Stimulated activated naive B cell treated with anti-CD40 and anti-IgM and Interleukin-4, amounts not matched to agents 10 μg/mL and 1 μg/mL and 100 μg/mL, for 72 hours (primary cell): ENCODE measurements around the gene SERPINA4.
"Not testable (repeated sequence)": the region's sequence is repeated elsewhere in the genome, so short reads cannot be mapped to it uniquely, and the experiment has no call there.

Source experiments
- ATAC-seq, 2 donors: fragments of 150-1000 bp; cut with Tn5 transposase; replicated peaks; 2 replicates each; pipeline ENCODE4 v1.10.0; 2021; ENCODE audit warnings: moderate library complexity in 1 of 2
- DNase-seq: peaks from one replicate; pipeline ENCODE4 v3.0.0; 2021
- H3K27ac Mint-ChIP-seq: one replicate; pipeline ENCODE4 v1.8.0; 2022; ENCODE audit warnings: mild to moderate bottlenecking, mixed read lengths
- H3K27me3 Mint-ChIP-seq, 2 donors: one replicate each; pipeline ENCODE4 v1.8.0; 2022; ENCODE audit warnings: mixed read lengths in 2 of 2
- H3K36me3 Mint-ChIP-seq, 2 donors: one replicate each; pipeline ENCODE4 v1.8.0; 2022; ENCODE audit warnings: mixed read lengths in 2 of 2, mild to moderate bottlenecking in 1 of 2
- H3K4me1 Mint-ChIP-seq, 2 donors: one replicate each; pipeline ENCODE4 v1.8.0; 2022; ENCODE audit warnings: mixed read lengths in 2 of 2, mild to moderate bottlenecking in 1 of 2
- H3K4me3 Mint-ChIP-seq, 2 donors: one replicate each; pipeline ENCODE4 v1.8.0; 2022; ENCODE audit warnings: mild to moderate bottlenecking in 2 of 2, mixed read lengths in 2 of 2, moderate library complexity in 1 of 2
- H3K9me3 Mint-ChIP-seq, 2 donors: one replicate each; pipeline ENCODE4 v1.8.0; 2022; ENCODE audit warnings: mixed read lengths in 2 of 2, mild to moderate bottlenecking in 1 of 2

The SERPINA4 gene

DNA sequence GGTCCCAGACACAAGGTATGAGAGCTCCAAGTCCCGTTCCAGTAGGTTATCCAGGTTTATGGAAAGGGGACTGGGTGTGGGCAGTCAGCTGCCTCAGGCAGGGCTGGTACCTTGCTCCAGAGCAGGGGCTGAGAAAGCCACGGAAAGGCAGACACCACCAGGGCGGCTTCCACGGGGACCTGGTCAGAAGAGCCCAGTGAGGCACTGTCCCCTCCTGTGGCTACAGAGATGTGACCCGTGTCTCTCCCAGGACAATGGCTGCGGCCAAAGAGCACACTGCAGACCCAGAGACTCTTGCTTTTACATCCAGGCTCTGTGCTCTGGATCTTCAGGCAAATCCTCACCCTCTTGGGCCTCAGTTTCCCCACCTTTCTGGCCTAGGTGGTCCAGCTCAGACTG is 8.8 kb downstream of the SERPINA4 start:
- Mint-ChIP-seq H3K27ac (no peak overlapping the region), H3K4me3 (no peak overlapping the region), H3K9me3 (peaks cover under 1 to 6% of the 10 kb centered on the region in 2 donors), H3K27me3 (peaks cover 0 to 3% of the 10 kb centered on the region in 2 donors), H3K4me1 (no peaks in the 10 kb centered on the region), H3K36me3 (no peaks in the 10 kb centered on the region)
- DNase-seq (no peak), ATAC-seq (no peak)

DNA sequence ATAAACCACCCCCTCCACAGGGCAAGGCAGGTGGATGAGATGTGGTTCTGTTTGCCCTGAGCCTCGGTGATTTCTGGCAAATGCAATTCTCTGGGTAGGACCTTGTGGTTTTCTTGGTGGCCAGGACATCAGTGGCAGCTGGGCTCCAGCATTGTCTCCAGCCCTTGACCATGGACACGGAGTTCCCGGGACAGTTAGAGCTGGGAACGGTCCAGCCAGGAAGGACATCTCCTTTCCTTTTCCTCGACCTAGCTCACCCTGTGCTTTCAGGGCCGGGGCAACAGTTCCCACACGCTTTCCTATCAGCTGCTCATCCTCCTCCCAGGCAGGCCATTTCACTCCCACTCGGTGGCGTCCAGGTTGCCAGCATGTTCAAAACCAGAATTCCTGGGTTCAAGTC is 9.2 kb downstream of the SERPINA4 start:
- H3K36me3 Mint-ChIP-seq, result no peaks in the 10 kb centered on the region
- no peaks in the 10 kb centered on the region for H3K4me1 Mint-ChIP-seq
- H3K27ac Mint-ChIP-seq, result no peak overlapping the region
- ATAC-seq, result no peak
- peaks cover 0 to 6% of the 10 kb centered on the region in 2 donors for H3K9me3 Mint-ChIP-seq
- H3K27me3 Mint-ChIP-seq, result peaks cover 0 to 3% of the 10 kb centered on the region in 2 donors
- H3K4me3 Mint-ChIP-seq, result no peak overlapping the region
- no peak for DNase-seq

DNA sequence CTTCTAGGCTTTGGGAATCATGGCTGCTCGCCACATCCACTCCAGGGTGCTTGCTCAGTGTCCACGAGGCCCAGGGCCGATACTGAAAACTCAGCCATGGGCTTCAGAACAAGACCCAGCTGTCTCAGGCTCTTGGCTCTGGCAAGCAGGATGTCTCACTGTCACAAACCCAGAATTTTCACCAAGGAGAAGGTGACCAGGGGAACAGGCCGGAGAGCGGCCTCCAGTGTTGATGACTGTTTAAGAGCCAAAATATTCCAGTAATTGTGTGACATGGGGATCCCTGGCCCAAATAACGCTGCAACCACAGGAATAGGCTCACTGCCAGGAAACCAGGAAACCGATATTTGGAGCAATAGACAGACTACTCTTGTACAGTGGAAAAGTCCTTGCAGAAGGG is 10.2 kb downstream of the SERPINA4 start:
- peaks cover 0 to 2% of the 10 kb centered on the region in 2 donors for H3K27me3 Mint-ChIP-seq
- no peak overlapping the region for H3K27ac Mint-ChIP-seq
- no peaks in the 10 kb centered on the region for H3K36me3 Mint-ChIP-seq
- no peak overlapping the region for H3K4me3 Mint-ChIP-seq
- DNase-seq, result no peak
- H3K4me1 Mint-ChIP-seq, result no peaks in the 10 kb centered on the region
- no peak for ATAC-seq
- H3K9me3 Mint-ChIP-seq, result peaks cover 0 to 2% of the 10 kb centered on the region in 2 donors

DNA sequence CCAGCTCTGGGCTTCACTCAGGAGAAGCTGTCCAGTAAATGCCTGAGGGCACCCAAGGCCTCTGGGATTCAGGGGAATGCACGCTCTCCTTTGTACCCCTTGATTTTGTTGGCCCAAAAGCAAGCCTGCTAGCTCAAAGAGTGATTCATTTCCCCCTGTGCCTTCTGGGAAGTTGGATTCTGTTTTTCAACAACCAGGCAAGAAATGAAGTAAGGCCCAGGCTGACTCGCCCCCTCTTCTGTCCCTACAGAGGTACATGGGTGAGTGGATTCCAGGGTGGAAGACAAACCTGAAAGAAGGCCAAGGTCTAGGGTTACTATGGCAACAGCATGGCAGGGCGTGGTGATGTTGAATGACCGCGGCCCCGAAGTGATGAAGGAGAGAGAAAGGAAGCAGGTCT is 10.7 kb downstream of the SERPINA4 start:
- Mint-ChIP-seq H3K4me3 (no peak overlapping the region), H3K4me1 (no peaks in the 10 kb centered on the region), H3K9me3 (no peaks in the 10 kb centered on the region), H3K36me3 (no peaks in the 10 kb centered on the region), H3K27ac (no peak overlapping the region), H3K27me3 (no peaks in the 10 kb centered on the region)
- no peak for DNase-seq
- ATAC-seq, result no peak

DNA sequence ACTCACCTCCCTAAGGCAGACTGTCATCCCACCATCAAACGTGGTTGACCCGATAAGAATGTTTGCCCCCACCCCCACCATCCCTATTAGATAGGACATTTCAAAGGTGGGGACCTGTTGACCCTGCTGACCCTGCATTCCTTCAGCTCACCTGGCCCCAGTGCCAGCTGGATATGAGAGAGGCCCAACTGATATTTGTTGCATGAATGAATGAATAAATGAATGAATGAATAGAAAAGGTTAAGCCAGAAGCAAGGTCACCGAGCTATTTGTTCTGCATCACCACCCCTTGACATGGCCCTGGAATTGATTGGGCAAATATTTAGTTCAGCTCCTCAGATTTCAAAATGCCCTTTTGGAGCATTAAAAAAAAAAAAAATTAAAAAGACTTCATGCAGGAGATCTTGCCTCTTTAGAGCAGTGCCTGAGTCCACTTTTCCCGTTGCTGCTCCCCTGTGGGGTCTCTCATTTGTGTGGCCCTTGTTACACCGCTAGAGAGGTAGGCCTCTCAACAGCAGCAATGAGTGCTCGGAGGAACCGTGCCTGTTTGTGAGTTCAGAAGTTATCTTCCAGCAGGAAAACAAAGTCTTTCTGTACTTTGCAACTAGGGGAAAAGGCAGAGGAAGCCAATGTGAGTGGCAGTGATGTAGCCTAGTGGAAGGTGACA is 11.5 kb downstream of the SERPINA4 start:
- H3K4me1 Mint-ChIP-seq, result no peaks in the 10 kb centered on the region
- no peak overlapping the region for H3K4me3 Mint-ChIP-seq
- no peaks in the 10 kb centered on the region for H3K9me3 Mint-ChIP-seq
- H3K36me3 Mint-ChIP-seq, result no peaks in the 10 kb centered on the region
- H3K27ac Mint-ChIP-seq, result no peak overlapping the region
- ATAC-seq, result no peak
- DNase-seq, result no peak
- no peaks in the 10 kb centered on the region for H3K27me3 Mint-ChIP-seq

DNA sequence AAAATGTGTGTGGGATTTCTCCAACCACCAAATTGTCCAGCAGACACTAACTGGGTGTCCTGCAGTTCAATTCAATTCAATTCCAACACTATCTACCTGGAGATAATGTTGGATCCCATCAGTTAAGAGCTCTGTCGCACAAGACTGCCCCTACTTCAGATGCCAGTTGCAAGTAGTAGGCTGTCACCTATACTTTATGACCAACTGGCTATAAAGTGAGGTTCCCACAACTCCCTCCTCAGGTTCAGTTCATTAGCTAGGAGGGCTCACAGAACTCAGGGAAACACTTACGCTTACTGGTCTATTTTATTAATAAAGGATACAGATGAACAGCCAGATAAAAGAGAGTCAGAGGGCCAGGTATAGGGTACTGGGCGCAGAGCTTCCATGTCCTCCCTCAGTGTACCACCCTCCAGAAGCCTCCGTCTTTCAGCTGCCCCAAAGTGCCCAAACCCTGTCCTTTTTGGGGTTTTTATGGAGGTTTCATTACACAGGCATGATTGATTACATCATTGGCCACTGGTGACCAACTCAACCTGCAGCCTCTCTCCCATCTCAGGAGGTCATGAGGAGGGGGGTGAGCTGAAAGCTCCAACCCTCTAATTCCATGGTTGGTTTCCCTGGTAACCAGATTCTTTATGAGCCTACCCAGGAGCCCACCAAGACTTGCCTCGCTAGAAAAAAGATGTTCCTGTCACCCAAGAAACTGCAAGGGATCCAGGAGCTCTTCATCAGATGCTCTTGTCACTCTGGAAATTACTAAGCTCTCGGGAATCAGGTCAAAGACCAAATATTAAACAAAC is 12.4 kb downstream of the SERPINA4 start:
- no peaks in the 10 kb centered on the region for H3K4me1 Mint-ChIP-seq

DNA sequence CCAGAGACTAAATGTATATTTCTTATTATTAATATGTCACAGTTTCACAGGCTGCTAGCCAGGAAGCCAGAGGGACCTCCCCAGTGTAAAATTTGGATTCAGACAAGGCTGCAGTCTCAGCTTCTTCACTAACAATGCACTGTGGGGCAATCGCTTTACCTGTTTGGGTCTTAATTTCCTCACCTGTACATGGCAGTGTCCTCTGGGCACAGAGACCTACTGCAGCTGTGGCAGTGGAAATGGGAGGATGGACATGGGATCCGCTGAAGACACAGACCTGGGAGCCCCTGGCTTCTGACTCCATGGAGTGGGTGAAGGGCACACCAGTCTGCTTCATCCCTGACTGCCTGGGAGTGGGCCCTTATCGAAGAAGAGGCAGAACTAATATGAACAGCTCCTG is 13.1 kb downstream of the SERPINA4 start:
- Mint-ChIP-seq H3K9me3 (peaks cover 0 to under 1% of the 10 kb centered on the region in 2 donors), H3K27ac (no peak overlapping the region), H3K4me3 (no peak overlapping the region), H3K27me3 (no peaks in the 10 kb centered on the region), H3K36me3 (no peaks in the 10 kb centered on the region), H3K4me1 (no peaks in the 10 kb centered on the region)
- DNase-seq, result no peak
- ATAC-seq, result no peak

More for the DNA sequence above, 12.4 kb downstream of the SERPINA4 start:
- no peaks in the 10 kb centered on the region for H3K36me3 Mint-ChIP-seq
- no peaks in the 10 kb centered on the region for H3K27me3 Mint-ChIP-seq
- H3K27ac Mint-ChIP-seq, result no peak overlapping the region
- H3K9me3 Mint-ChIP-seq, result no peaks in the 10 kb centered on the region
- no peak overlapping the region for H3K4me3 Mint-ChIP-seq
- DNase-seq (no peak), ATAC-seq (no peak)

DNA sequence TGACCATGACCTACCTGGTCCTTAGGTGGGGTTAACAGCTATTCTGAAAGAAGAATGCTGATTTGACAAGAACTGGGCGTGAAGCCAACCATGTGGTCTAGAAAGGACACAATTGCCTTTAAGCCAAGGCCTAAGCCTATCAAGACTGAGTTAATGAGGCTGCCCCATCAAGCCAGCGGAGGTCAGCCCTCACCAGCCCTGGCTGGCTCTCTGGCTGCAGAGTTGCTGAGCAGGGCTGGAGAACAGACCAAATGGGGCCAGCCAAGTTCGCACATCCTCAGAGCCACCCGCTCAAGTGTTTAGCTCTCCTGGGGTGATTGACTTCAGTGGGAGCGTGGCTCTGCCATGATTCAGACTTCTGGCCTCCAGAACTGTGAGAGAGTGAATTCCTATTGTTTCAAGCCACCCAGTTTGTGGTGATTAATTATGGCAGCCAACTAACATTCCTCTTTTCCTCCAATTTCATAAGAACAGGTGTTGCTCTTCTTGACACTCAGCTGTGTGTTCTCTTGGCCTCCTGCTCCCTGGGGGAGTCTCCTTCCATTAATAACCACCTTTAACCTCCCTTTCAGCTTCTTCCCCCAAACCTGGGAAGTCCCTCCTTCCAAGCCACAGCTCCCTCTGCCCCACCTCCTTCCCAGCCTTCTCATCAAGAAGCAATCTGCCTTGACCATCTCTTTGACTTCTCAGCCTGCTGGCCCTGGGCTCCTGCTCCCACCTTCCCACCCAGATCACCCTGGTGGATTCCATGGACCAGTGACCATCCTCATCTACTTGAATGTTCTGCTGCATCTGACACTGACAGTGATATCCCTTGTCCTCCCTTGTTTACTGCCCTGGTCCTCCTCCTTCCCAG is 14.7 kb downstream of the SERPINA4 start:
- peaks cover 0 to 1% of the 10 kb centered on the region in 2 donors for H3K9me3 Mint-ChIP-seq
- no peaks in the 10 kb centered on the region for H3K36me3 Mint-ChIP-seq
- no peaks in the 10 kb centered on the region for H3K27me3 Mint-ChIP-seq
- H3K4me1 Mint-ChIP-seq, result no peaks in the 10 kb centered on the region
- ATAC-seq, result no peak
- DNase-seq, result no peak
- no peak overlapping the region for H3K4me3 Mint-ChIP-seq
- no peak overlapping the region for H3K27ac Mint-ChIP-seq

DNA sequence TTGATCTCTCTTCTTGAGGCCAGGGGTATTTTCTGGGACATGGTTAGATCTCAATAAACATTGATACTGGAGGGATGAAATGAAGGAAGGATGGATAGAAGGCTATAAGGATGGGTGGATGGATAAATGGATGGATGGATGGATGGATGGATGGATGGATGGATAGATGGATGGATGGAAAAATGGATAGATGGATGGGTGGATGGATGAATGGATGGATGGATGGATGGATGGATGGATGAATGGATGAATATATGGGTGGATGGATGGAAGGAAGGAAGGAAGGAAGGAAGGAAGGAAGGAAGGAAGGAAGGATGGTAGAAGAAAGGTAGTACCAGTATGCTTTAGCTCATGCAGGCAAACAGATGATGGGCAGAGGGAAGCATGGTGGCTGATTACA is 16.2 kb downstream of the SERPINA4 start:
- H3K4me3 Mint-ChIP-seq, DNase-seq, H3K27ac Mint-ChIP-seq, H3K27me3 Mint-ChIP-seq, H3K4me1 Mint-ChIP-seq, H3K36me3 Mint-ChIP-seq, H3K9me3 Mint-ChIP-seq, ATAC-seq: not testable (repeated sequence)

DNA sequence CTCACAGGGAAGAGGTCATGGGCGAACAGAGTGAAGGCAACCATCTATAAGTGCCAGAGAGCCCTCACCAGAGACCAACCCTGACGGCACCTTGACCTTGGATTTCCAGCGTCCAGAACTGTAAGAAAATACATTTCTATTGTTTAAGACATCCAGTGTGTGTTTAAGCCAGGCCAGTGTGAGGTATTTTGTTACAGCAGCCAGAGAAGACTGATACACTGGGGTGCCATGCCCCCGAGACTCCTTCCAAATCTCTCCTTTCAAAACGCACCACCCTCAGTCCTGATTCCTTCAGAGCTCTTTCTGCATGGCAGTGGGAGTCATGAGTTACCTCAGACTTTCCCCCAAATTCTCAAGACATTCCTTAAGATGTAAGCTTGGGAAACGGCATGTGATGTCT is 17.5 kb downstream of the SERPINA4 start:
- H3K9me3 Mint-ChIP-seq, result peaks cover 0 to 1% of the 10 kb centered on the region in 2 donors
- ATAC-seq, result no peak
- H3K4me1 Mint-ChIP-seq, result no peaks in the 10 kb centered on the region
- no peaks in the 10 kb centered on the region for H3K27me3 Mint-ChIP-seq
- H3K27ac Mint-ChIP-seq, result no peak overlapping the region
- no peak overlapping the region for H3K4me3 Mint-ChIP-seq
- DNase-seq, result no peak
- H3K36me3 Mint-ChIP-seq, result no peaks in the 10 kb centered on the region

DNA sequence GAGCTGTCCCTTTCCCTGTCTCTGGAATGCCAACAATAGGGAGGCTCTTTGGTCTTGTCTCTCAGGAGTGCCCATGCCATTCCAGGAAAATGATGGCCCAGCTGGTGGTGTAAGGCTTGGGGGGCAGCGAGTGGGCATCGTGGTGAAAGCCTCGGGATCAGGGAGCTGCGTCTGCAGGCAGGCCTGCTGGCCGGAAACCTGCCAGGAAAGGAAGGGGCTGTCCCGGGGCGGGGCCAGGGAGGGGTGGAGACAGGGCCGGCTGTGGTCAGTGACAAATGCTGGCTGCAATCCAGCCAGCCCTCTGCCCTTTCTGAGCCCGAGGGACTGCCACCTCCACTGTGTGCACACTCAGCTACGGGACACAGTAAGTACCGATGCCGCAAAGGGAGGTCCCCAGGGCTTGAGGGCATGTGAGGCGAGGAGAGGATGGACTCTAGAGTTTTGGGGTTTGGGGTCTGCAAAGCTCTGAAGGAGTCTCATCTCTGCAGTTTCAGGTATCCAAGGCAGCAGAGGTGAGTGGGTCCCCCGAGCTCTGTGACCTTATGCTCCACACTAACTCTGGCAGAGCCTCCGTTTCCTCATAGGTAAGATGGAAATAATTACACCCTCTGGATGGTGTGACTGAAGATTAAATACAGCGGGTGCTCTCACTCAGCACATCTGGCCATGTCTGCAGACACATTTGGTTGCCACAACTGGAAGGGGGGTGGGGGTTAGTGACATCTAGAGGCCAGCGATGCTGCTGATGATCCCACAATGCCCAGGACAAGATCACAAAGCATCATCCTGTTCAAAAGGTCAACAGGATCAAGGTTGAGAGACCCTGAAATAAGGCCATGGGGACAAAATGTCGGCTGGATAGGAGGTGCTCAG is 20.1 kb downstream of the SERPINA4 start, which contains the start of gene SERPINA5:
TSS of gene SERPINA5 (plus strand) at position 300 of the 873 bp plus-strand sequence. CDS start 5,937 bp downstream, outside the sequence.
- Mint-ChIP-seq H3K9me3 (peaks cover 0 to 1% of the 10 kb centered on the region in 2 donors), H3K27ac (no peak within 1 kb of the TSS), H3K4me1 (no peaks in the 10 kb centered on the region), H3K36me3 (no peaks in the 10 kb centered on the region), H3K4me3 (no peak within 1 kb of the TSS), H3K27me3 (no peaks in the 10 kb centered on the region)
- DNase-seq (no peak), ATAC-seq (no peak)

DNA sequence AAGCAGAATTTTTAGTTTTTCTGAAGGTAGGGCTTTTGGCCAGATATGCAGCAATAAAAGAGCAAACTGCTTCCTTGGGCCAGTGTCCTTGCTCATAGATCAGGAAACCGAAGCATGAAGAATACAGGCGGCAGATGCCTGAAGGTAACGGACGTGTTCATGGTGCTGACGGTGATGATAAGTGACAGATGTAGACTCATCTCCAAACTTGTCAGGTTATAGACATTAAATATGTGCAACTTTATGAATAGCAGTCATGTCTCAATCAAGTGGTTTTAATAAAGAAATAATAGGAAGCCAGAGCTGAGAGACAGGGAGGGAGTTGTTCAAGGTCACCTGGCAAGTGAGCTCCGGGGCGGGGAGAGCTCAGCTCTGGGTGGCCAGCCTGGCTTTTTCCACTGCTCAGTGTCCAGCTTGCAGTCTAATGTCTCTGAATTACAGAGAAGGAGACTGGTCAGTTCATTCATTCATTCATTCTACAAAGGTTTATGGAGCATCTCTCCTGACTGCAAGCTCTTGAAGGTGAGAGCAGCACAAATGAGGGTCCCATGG is 21.0 kb downstream of the SERPINA4 start:
- no peak for ATAC-seq
- Mint-ChIP-seq H3K36me3 (no peaks in the 10 kb centered on the region), H3K4me1 (no peaks in the 10 kb centered on the region), H3K27me3 (peaks cover 0 to 3% of the 10 kb centered on the region in 2 donors), H3K9me3 (peaks cover 0 to 1% of the 10 kb centered on the region in 2 donors), H3K27ac (no peak overlapping the region), H3K4me3 (no peak overlapping the region)
- DNase-seq, result no peak

DNA sequence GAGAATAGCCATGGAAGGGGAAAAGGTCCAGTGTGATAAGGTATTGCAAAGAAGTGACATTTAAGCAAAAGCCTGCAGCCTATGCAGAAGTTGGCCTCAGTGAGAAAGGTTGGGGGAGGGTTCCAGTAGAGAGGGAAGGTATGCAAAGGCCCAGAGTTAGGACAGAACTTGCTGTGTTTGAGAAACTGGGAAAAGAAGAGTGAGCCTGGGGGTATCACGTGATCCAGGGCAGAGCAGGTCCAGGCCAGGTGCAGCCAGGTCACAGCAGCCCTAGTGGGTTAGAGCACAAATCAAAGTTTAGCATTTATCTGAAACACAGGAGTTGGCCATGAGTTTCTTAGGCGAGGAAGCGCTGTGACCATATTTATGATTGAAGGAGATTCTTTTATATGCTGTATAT is 21.6 kb downstream of the SERPINA4 start:
- peaks cover 0 to 1% of the 10 kb centered on the region in 2 donors for H3K9me3 Mint-ChIP-seq
- ATAC-seq (no peak), DNase-seq (no peak)
- H3K4me1 Mint-ChIP-seq, result no peaks in the 10 kb centered on the region
- H3K36me3 Mint-ChIP-seq, result no peaks in the 10 kb centered on the region
- peaks cover 0 to 4% of the 10 kb centered on the region in 2 donors for H3K27me3 Mint-ChIP-seq
- no peak overlapping the region for H3K27ac Mint-ChIP-seq
- no peak overlapping the region for H3K4me3 Mint-ChIP-seq
